Measurements from ENCODE around the gene KDM3B. TPM values are rescaled to one million over a fixed set of nuclear protein-coding genes. Genes with fewer than 3 reads are reported as not detected.

KDM3B gene
- total and polyA plus RNA-seq, 9 of the 15 experiments (the other 6 are each of a cell fraction or from before 2014, with no cell fraction given): 13.8 to 62.8 (median 41.9) TPM

DNA sequence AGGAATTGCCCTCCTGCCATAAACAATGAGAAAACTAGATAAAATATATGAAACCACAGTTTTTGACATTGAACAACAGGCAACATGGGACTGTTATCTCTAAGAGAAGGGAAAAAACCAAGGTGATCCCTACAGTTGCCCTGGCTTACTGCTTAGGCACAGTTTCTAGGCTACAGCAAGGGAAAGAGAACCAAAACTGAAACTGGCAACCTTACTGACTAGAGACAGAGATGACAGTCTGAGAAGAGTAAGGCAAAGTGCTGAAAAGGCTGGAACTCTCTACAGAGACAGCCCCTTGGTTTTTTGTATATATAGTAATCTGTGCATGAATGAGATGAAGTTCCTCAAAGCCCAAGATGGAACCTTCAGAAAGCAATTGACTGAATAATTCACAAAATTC, 50.2 kb downstream of the KDM3B start:
- Histone ChIP-seq H2AFZ (ENCODE audit: low read depth, low read length) (no peak overlapping the region), H3K79me2 (ENCODE audit: control insufficient read depth, insufficient read depth, low read length) (no peaks in the 10 kb centered on the region), H3K4me3 (no peak overlapping the region), H3K27ac (ENCODE audit: extremely low read depth, low read depth, low read length) (no peak overlapping the region), H3K9me3 (replicated peaks; ENCODE audit: control insufficient read depth, insufficient read depth, low read depth, low read length) (no peaks in the 10 kb centered on the region), H3K4me2 (ENCODE audit: insufficient read depth, low read length) (no peak overlapping the region), H3K9me1 (ENCODE audit: control insufficient read depth, insufficient read depth, low read length) (no peaks in the 10 kb centered on the region), H3K27me3 (ENCODE audit: control insufficient read depth in 2 of 2, insufficient read depth in 2 of 2, low read length in 2 of 2) (no peaks in the 10 kb centered on the region), H3K4me1 (replicated peaks in 1 of 2; ENCODE audit: control insufficient read depth in 2 of 2, insufficient read depth in 2 of 2, low read length in 2 of 2) (no peaks in the 10 kb centered on the region), H3K36me3 (ENCODE audit: control insufficient read depth, insufficient read depth, low read length) (peaks cover 59% of the 10 kb centered on the region), H4K20me1 (replicated peaks; ENCODE audit: control insufficient read depth, insufficient read depth, low read length) (no peaks in the 10 kb centered on the region), H3K9ac (ENCODE audit: insufficient read depth in 1 of 2, low read depth in 2 of 2, low read length in 2 of 2) (no peak overlapping the region)
- no peak for FAIRE-seq
- BruUV-seq (replicated peaks): no TSS peak
- ATAC-seq: no peak
- CTCF ChIA-PET (ENCODE audit: low intra/inter-chr PET ratio): no interaction called here
- intact Hi-C loops (cut with micrococcal nuclease) (no loop called here), in situ Hi-C loops (cut with MboI) (loop anchor here (25.0 kb wide), 1 partner anchor 215 kb away; the partner anchor contains the start of genes BRD8 and KIF20A)
- no peak for DNase-seq (ENCODE audit: extremely low read depth in 1 of 4, low spot score in 3 of 4)
- POLR2A ChIA-PET: interaction anchor here (0.6 kb wide), 1 partner anchor 41 kb away, joined by 3 read pairs; no protein-coding TSS in a partner anchor
- TF ChIP-seq, protein P1, sequence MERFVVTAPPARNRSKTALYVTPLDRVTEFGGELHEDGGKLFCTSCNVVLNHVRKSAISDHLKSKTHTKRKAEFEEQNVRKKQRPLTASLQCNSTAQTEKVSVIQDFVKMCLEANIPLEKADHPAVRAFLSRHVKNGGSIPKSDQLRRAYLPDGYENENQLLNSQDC (CRISPR knock-in tag; IDR thresholded peaks at IDR 0.05): no peak
- TF ChIP-seq MCM7 (IDR thresholded peaks at IDR 0.05) (no peak), ADNP (tag; IDR thresholded peaks at IDR 0.05) (no peak), ARHGAP35 (IDR thresholded peaks at IDR 0.05; ENCODE audit: partially characterized antibody) (no peak), ZNF444 (CRISPR knock-in tag; IDR thresholded peaks at IDR 0.05) (no peak), TBL1XR1 (IDR thresholded peaks at IDR 0.05; ENCODE audit: low read length in 2 of 2) (no peak), HMG20A (CRISPR knock-in tag; conservative IDR thresholded peaks at IDR 0.05) (no peak), CTBP1 (IDR thresholded peaks at IDR 0.05; ENCODE audit: borderline replicate concordance) (no peak), UBTF (IDR thresholded peaks at IDR 0.05; ENCODE audit: borderline replicate concordance in 1 of 2, low read depth in 2 of 2, low read length in 2 of 2) (no peak), GABPA (tag; conservative IDR thresholded peaks at IDR 0.05; ENCODE audit: low read depth) (no peak), HMBOX1 (IDR thresholded peaks at IDR 0.05) (no peak)
- TF ChIP-seq, protein P2, sequence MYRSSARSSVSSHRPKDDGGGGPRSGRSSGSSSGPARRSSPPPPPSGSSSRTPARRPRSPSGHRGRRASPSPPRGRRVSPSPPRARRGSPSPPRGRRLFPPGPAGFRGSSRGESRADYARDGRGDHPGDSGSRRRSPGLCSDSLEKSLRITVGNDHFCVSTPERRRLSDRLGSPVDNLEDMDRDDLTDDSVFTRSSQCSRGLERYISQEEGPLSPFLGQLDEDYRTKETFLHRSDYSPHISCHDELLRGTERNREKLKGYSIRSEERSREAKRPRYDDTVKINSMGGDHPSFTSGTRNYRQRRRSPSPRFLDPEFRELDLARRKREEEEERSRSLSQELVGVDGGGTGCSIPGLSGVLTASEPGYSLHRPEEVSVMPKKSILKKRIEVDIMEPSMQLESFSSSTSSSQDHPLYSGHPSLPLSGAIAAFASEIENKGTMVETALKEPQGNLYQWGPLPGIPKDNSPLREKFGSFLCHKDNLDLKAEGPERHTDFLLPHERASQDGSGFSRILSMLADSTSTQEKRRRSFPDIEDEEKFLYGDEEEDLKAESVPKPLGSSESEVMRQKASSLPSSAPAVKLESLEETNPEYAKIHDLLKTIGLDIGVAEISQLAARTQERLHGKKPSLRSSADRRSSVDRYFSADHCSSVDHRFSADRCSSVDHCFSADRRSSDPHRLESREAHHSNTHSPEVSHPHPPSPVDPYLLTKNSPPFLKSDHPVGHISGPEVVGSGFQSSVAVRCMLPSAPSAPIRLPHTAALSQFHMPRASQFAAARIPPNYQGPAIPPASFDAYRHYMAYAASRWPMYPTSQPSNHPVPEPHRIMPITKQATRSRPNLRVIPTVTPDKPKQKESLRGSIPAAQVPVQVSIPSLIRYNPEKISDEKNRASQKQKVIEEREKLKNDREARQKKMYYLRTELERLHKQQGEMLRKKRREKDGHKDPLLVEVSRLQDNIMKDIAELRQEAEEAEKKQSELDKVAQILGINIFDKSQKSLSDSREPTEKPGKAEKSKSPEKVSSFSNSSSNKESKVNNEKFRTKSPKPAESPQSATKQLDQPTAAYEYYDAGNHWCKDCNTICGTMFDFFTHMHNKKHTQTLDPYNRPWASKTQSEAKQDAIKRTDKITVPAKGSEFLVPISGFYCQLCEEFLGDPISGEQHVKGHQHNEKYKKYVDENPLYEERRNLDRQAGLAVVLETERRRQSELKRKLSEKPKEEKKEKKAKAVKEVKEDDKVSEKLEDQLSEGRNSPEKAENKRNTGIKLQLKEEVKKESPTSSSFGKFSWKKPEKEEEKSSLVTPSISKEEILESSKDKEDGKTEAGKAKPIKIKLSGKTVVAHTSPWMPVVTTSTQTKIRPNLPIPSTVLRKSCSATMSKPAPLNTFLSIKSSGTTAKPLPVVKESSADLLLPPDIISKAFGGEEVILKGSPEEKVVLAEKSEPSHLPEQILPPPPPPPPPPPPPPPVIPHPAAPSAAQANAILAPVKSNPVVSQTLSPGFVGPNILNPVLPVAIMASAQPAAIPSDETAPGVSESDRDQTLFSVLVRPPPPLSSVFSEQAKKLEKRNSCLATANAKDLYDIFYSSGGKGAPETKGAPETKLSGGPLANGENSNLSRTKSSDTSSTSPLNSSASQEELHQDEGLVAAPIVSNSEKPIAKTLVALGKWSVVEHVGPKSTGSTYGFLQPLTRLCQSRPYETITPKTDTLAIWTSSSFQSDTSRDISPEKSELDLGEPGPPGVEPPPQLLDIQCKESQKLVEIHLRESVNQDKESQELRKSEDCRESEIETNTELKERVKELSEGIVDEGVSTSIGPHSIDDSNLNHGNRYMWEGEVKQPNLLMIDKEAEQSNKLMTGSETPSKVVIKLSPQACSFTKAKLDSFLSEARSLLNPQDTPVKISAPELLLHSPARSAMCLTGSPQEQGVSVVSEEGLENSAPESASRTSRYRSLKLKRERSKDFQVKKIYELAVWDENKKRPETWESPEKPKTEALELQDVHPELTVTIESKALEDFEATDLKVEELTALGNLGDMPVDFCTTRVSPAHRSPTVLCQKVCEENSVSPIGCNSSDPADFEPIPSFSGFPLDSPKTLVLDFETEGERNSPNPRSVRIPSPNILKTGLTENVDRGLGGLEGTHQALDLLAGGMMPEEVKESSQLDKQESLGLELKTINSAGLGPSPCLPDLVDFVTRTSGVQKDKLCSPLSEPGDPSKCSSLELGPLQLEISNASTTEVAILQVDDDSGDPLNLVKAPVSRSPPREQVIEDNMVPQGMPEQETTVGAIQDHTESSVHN (IDR thresholded peaks at IDR 0.05; ENCODE audit: borderline replicate concordance in 1 of 2, low read depth in 1 of 2): no peak
